8988T (cell line): ENCODE measurements around the gene C11orf68.

Experiments
- DNase-seq: peaks from one replicate; pipeline ENCODE4 v3.0.0; 2011

Gene C11orf68

GRCh38 chr11:65888163-65888814, 30.6 kb downstream of the C11orf68 start, which contains the start of gene FIBP:
Gene FIBP (minus strand): TSS chr11:65888471. CDS start chr11:65888418, 53 bp downstream.
- DNase-seq, result peak; percentile 99

- no peak for DNase-seq
These were observed 31.1 kb downstream of the C11orf68 start for GRCh38 chr11:65887723-65888162.

GRCh38 chr11:65886826-65887722, 31.8 kb downstream of the C11orf68 start:
- no peak for DNase-seq

- no peak for DNase-seq
These were observed 32.9 kb downstream of the C11orf68 start for GRCh38 chr11:65885808-65886536.

GRCh38 chr11:65885231-65885630, 33.6 kb downstream of the C11orf68 start:
- no peak for DNase-seq

- DNase-seq, result peak; percentile 97
These were observed 34.2 kb downstream of the C11orf68 start for GRCh38 chr11:65884716-65885092.

GRCh38 chr11:65883786-65884715, 34.8 kb downstream of the C11orf68 start:
- no peak for DNase-seq

- no peak for DNase-seq
These were observed 35.7 kb downstream of the C11orf68 start for GRCh38 chr11:65883058-65883761.

GRCh38 chr11:65882120-65883057, 36.5 kb downstream of the C11orf68 start:
- DNase-seq, result no peak

GRCh38 chr11:65880844-65881421, 37.9 kb downstream of the C11orf68 start:
- DNase-seq, result no peak

- DNase-seq, result no peak
These were observed 38.8 kb downstream of the C11orf68 start for GRCh38 chr11:65880027-65880426.

- DNase-seq, result no peak
These were observed 39.2 kb downstream of the C11orf68 start, which contains the start of gene CTSW for GRCh38 chr11:65879617-65880016. Gene CTSW (plus strand): TSS chr11:65879837. CDS start chr11:65879855, 18 bp downstream.

GRCh38 chr11:65873318-65874156, 45.3 kb downstream of the C11orf68 start:
- DNase-seq, result peak; percentile 100

- no peak for DNase-seq
These were observed 46.1 kb downstream of the C11orf68 start, which contains the start of gene EFEMP2 for GRCh38 chr11:65872586-65873317. Gene EFEMP2 (minus strand): TSS chr11:65872800. CDS start chr11:65872354, 446 bp downstream.

GRCh38 chr11:65871811-65872548, 46.9 kb downstream of the C11orf68 start:
- no peak for DNase-seq

GRCh38 chr11:65870706-65871681, 47.9 kb downstream of the C11orf68 start:
- no peak for DNase-seq
